DMS153 treated with DMSO at 0.1 percent for 48 hours (cell line): ENCODE data around the gene CEMIP2.
"Not testable (repeated sequence)": the region's sequence is repeated elsewhere in the genome, so short reads cannot be mapped to it uniquely, and the experiment has no call there.

Source experiments
- DNase-seq: peaks from one replicate; lab custom pipeline; 2025; ENCODE audit not compliant: unreplicated experiment; lab: John Stamatoyannopoulos, UW

The CEMIP2 gene

GRCh38 chr9:71681708-71682272, 86.5 kb downstream of the CEMIP2 start:
- DNase-seq, result no peak

GRCh38 chr9:71681104-71681707, 87.1 kb downstream of the CEMIP2 start:
- no peak for DNase-seq

DNA sequence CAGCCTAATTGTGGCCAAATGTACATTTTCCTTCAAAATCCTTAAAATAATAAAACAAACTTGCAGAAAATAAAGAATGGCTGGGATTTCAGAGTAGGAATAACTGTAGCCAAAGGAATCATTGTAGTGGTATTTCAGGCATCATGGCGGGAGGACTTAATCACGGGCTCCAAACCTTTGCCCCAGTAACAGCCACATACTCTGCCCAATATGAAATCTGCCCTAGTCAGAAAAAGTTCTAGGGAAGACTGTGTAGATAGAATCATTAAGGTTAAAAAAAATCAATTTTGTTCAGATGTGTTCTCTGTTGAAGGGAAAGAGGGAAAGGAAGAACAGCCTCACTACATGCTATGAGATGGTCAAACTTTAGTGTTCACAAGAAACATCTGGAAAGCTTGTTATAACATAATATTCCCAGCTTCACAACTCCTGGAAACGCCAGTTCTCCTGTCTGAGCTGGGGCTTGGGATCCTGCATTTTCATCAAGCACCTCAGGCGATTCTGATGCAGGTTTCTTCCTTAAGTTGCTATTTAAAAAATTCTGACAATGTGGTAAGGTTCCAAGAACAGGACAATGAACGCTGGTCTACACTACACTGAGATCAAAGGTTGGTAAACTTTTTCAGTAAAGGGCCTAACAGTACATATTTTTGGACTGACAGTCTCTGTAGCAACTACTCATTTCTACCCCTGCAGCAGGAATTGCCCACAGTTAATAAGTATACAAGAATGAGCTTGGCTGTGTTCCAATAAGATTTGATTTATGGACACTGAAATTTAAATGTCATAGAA, 87.9 kb downstream of the CEMIP2 start:
- no peak for DNase-seq

- DNase-seq, result no peak
Measured at GRCh38 chr9:71678999-71679398, 89.3 kb downstream of the CEMIP2 start.

DNA sequence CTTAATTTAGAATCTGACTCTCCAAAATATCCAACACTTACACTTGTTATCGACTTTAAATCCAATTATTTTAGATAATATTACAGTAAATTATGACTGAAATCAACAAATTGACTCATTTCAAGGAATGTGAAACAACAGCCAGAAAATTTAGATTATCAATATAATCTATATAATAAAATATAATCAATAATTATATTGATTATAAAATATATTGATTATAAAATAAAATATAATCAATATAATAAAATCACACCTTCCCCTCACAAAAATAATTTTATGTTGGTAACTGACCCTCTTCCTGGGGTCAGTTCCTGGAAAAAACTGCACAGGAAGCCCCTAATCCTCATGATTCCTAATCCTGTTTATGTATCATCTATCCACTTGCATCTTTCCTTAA, 91.1 kb downstream of the CEMIP2 start:
- no peak for DNase-seq

- no peak for DNase-seq
Measured at GRCh38 chr9:71676460-71676859, 91.9 kb downstream of the CEMIP2 start.

DNA sequence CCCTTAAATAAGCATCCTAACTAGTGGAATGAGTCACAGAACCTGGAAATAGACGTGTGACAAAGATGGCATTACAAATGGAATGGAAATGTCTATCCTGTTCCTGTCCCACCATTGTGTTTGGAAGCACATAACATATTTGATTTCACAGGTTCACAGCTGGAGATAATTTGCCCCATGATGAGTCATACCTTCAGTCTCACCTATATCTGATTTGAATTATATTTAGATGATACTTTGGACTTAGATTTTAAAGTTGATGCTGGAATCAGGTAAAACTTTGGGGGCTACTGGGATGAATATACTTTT, 92.5 kb downstream of the CEMIP2 start:
- DNase-seq, result no peak

- DNase-seq, result no peak
Measured at GRCh38 chr9:71675105-71675856, 93.0 kb downstream of the CEMIP2 start.

- no peak for DNase-seq
Measured at GRCh38 chr9:71672573-71672972, 95.7 kb downstream of the CEMIP2 start.

DNA sequence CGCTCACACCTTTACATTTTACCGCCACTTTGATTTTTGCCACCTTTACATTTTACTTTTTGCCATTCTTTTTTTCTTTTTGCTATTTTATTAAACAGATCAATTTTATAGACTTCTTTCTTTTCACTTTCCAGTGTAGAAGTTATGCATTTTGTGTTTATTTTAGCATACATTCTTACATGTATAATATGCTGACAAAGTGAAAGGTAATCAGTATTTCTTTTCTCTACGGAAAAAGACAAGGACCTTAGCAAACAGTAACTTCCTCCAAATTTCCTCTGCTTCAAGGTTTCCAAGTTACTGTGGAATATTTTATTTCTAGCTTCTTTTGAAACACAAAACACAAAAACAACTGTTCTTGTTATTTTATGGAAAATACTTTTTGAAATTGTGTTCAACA, 97.0 kb downstream of the CEMIP2 start:
- no peak for DNase-seq

GRCh38 chr9:71670121-71670520, 98.2 kb downstream of the CEMIP2 start:
- DNase-seq, result no peak

DNA sequence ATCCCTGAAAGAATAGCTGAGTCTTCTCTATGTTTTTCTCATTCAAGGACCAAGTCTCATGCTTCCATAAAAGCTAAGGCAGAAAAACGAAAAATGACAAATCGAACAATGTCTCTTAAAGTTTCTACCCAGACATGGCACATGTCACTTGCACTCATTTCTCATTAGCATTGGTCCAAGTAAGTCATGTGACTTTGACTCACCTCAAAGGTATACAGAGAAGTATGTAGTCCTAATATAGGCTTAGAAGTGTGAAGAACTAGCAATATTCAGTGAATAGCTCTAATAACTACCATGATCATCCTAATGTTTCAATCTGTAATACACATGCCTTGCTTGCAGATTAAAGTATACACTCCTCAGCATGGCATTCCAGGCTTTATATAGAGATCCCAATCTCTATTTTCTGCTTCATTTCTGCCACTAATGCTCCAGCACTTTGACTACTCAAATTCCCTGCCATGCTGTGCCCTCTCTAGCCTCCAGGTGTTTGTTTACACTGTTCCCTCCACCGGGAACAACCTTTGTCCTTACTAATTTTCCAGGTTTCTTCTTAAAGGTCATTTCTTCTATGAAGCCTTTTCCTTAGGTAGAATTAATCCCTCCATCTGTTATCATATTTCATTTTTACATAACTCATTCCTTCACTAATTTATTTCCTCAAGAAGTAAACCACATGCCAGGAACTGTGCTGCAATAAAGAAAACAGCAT, 98.9 kb downstream of the CEMIP2 start:
- DNase-seq, result no peak

GRCh38 chr9:71668717-71669116, 99.6 kb downstream of the CEMIP2 start:
- DNase-seq, result no peak

DNA sequence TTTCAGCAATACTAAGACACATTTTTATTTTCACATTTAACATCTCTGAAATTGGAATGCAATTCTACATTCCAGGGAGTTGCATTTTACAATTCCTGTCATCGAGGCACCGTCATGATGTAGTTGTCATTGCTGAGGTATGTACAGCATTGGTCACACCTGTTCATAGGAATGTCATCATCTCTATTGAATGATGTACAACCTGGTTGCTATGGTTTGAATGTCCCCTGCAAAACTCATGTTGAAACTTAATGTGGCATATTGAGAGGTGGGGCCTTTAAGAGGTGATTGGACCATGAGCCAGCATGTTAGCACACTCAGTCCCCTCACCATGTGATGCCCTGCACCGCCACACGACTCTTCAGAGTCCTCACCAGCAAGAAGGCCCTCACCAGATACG, 103.1 kb downstream of the CEMIP2 start:
- no peak for DNase-seq

GRCh38 chr9:71664566-71664965, 103.7 kb downstream of the CEMIP2 start:
- no peak for DNase-seq

- DNase-seq, result no peak
Measured at GRCh38 chr9:71663931-71664459, 104.3 kb downstream of the CEMIP2 start.

GRCh38 chr9:71663216-71663615, 105.1 kb downstream of the CEMIP2 start:
- no peak for DNase-seq

DNA sequence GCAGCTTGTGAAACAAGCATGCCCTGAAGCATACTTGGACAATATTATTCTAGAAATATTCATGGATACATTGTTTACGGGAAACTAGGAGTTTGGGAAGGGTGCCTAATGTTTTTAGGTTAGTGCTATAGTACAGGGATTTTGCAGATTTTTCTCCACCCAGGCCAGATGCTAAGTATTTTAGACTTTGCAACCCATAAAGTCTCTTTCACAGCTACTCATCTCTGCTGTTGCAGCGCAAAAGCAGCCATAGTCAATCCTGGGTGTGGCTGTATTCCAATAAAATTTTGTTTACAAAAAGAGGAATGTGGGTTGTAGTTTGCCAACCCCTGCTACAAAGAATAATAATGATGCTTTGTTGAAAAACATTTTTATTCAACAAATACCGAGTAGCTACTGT, 106.2 kb downstream of the CEMIP2 start:
- no peak for DNase-seq

- not testable (repeated sequence) for DNase-seq
Measured at GRCh38 chr9:71657276-71657675, 111.0 kb downstream of the CEMIP2 start.

DNA sequence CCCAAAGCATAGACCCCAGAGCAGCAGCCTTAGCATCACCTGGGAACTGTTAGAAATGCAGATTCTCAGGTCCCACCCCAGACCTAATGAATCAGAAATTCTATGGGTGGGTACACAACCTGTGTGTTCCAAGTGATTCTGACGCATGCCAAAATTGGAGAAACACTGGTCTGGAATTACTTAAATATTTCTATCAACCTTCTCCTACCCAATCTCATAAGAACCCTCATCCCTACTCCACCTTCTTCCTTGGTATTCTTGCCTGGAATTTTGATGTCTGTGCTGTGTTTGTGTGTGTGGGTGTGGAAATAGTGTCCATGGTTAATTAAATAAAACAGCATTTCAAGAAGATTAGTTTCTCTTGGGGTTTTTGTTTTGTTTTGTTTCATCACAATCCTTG, 111.8 kb downstream of the CEMIP2 start:
- DNase-seq, result no peak

DNA sequence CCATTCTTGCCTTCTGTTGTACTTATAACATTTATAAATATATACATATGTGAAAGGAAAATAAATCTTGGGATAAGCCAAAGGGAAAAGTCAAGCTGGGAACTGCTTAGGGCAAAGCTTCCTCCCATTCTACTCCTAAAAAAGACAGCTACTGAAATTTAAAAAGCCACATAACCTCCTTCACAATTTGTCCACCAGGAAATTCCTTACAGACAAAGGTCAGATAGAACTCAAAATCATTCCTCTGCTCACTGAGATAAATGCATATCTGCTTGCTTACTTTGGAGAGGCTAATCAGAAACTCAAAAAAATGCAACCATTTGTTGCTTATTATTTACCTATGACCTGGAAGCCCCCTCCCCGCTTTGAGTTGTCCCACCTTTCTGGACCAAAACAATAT, 112.5 kb downstream of the CEMIP2 start:
- no peak for DNase-seq
